ENCODE results near the gene CFAP410.
A peak's percentile ranks its signal among the peaks of the same experiment; 100 is the strongest.

The CFAP410 gene

GRCh38 chr21:44322621-44323325 is 16.4 kb downstream of the CFAP410 start:
- Histone ChIP-seq H3K27me3 (ENCODE audit: control insufficient read depth, insufficient read depth, low read length) (no peaks in the 10 kb centered on the region), H3K4me3 (ENCODE audit: low read depth, low read length) (no peak overlapping the region), H3K9me3 (ENCODE audit: control insufficient read depth, insufficient read depth, low read depth, low read length) (no peaks in the 10 kb centered on the region), H3K4me1 (ENCODE audit: control insufficient read depth, insufficient read depth, low read length) (no peaks in the 10 kb centered on the region), H3K36me3 (ENCODE audit: control insufficient read depth, insufficient read depth, low read length) (peaks cover 81% of the 10 kb centered on the region), H3K27ac (ENCODE audit: low read depth, low read length) (no peak overlapping the region), H3K9ac (ENCODE audit: low read length) (no peak overlapping the region)

DNA sequence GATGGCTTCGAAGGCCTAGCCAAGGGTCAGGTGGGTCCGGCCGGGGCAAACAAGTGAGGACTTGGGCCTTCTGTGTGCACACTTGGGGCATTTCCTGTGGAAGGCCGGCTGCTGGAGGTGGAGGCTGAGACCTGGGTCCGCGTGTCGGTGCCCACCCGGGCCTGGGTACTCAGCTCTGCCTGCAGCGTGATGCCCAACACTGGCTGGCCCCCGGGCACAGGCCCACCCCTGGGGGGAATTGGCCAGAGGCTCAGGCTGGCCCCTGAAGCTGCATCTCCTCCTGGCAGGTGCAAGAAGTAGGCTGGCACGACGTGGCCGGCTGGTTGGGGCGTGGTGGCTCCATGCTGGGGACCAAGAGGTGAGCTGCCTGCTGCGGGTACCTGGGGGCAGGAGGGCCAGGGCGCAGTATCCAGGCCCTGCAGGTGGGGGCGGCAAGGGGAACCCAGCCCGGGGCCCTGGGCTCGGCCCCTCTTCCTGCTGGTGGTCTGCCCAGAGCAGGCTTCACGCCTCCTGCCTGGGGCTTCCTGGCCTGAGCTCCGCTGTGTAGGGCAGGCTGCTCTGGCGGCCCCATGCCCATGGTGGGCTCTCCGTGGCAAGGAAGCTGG is 17.2 kb downstream of the CFAP410 start:
- H3K27me3 ChIP-seq (ENCODE audit: control insufficient read depth, insufficient read depth, low read length): no peaks in the 10 kb centered on the region
- peaks cover 85% of the 10 kb centered on the region for H3K36me3 ChIP-seq (ENCODE audit: control insufficient read depth, insufficient read depth, low read length)
- no peak overlapping the region for H3K4me3 ChIP-seq (ENCODE audit: low read depth, low read length)
- no peaks in the 10 kb centered on the region for H3K4me1 ChIP-seq (ENCODE audit: control insufficient read depth, insufficient read depth, low read length)
- H3K9me3 ChIP-seq (ENCODE audit: control insufficient read depth, insufficient read depth, low read depth, low read length): no peaks in the 10 kb centered on the region
- H3K27ac ChIP-seq (ENCODE audit: low read depth, low read length): no peak overlapping the region
- no peak overlapping the region for H3K9ac ChIP-seq (ENCODE audit: low read length)

- no peaks in the 10 kb centered on the region for H3K27me3 ChIP-seq (ENCODE audit: control insufficient read depth, insufficient read depth, low read length)
- H3K4me3 ChIP-seq (ENCODE audit: low read depth, low read length): no peak overlapping the region
- no peak overlapping the region for H3K9ac ChIP-seq (ENCODE audit: low read length)
- H3K36me3 ChIP-seq (ENCODE audit: control insufficient read depth, insufficient read depth, low read length): peaks cover 87% of the 10 kb centered on the region
- no peaks in the 10 kb centered on the region for H3K9me3 ChIP-seq (ENCODE audit: control insufficient read depth, insufficient read depth, low read depth, low read length)
- H3K4me1 ChIP-seq (ENCODE audit: control insufficient read depth, insufficient read depth, low read length): no peaks in the 10 kb centered on the region
- no peak overlapping the region for H3K27ac ChIP-seq (ENCODE audit: low read depth, low read length)
Measured at GRCh38 chr21:44320847-44321246, 18.3 kb downstream of the CFAP410 start.

- peaks cover 89% of the 10 kb centered on the region for H3K36me3 ChIP-seq (ENCODE audit: control insufficient read depth, insufficient read depth, low read length)
- no peak overlapping the region for H3K4me3 ChIP-seq (ENCODE audit: low read depth, low read length)
- H3K4me1 ChIP-seq (ENCODE audit: control insufficient read depth, insufficient read depth, low read length): no peaks in the 10 kb centered on the region
- H3K9ac ChIP-seq (ENCODE audit: low read length): no peak overlapping the region
- no peaks in the 10 kb centered on the region for H3K9me3 ChIP-seq (ENCODE audit: control insufficient read depth, insufficient read depth, low read depth, low read length)
- H3K27ac ChIP-seq (ENCODE audit: low read depth, low read length): no peak overlapping the region
- H3K27me3 ChIP-seq (ENCODE audit: control insufficient read depth, insufficient read depth, low read length): no peaks in the 10 kb centered on the region
Measured at GRCh38 chr21:44319407-44320065, 19.7 kb downstream of the CFAP410 start.

- Histone ChIP-seq H3K36me3 (ENCODE audit: control insufficient read depth, insufficient read depth, low read length) (peaks cover 87% of the 10 kb centered on the region), H3K4me1 (ENCODE audit: control insufficient read depth, insufficient read depth, low read length) (no peaks in the 10 kb centered on the region), H3K27ac (ENCODE audit: low read depth, low read length) (no peak overlapping the region), H3K9me3 (ENCODE audit: control insufficient read depth, insufficient read depth, low read depth, low read length) (no peaks in the 10 kb centered on the region), H3K9ac (ENCODE audit: low read length) (no peak overlapping the region), H3K4me3 (ENCODE audit: low read depth, low read length) (no peak overlapping the region), H3K27me3 (ENCODE audit: control insufficient read depth, insufficient read depth, low read length) (no peaks in the 10 kb centered on the region)
Measured at GRCh38 chr21:44318489-44319285, 20.5 kb downstream of the CFAP410 start.

GRCh38 chr21:44317871-44318270 is 21.3 kb downstream of the CFAP410 start:
- Histone ChIP-seq H3K27me3 (ENCODE audit: control insufficient read depth, insufficient read depth, low read length) (no peaks in the 10 kb centered on the region), H3K27ac (ENCODE audit: low read depth, low read length) (no peak overlapping the region), H3K36me3 (ENCODE audit: control insufficient read depth, insufficient read depth, low read length) (peaks cover 86% of the 10 kb centered on the region), H3K9me3 (ENCODE audit: control insufficient read depth, insufficient read depth, low read depth, low read length) (no peaks in the 10 kb centered on the region), H3K9ac (ENCODE audit: low read length) (no peak overlapping the region), H3K4me1 (ENCODE audit: control insufficient read depth, insufficient read depth, low read length) (no peaks in the 10 kb centered on the region), H3K4me3 (ENCODE audit: low read depth, low read length) (no peak overlapping the region)

- H3K27ac ChIP-seq (ENCODE audit: low read depth, low read length): no peak overlapping the region
- H3K36me3 ChIP-seq (ENCODE audit: control insufficient read depth, insufficient read depth, low read length): peaks cover 86% of the 10 kb centered on the region
- no peaks in the 10 kb centered on the region for H3K4me1 ChIP-seq (ENCODE audit: control insufficient read depth, insufficient read depth, low read length)
- no peak overlapping the region for H3K9ac ChIP-seq (ENCODE audit: low read length)
- H3K4me3 ChIP-seq (ENCODE audit: low read depth, low read length): no peak overlapping the region
- no peaks in the 10 kb centered on the region for H3K9me3 ChIP-seq (ENCODE audit: control insufficient read depth, insufficient read depth, low read depth, low read length)
- no peaks in the 10 kb centered on the region for H3K27me3 ChIP-seq (ENCODE audit: control insufficient read depth, insufficient read depth, low read length)
Measured at GRCh38 chr21:44317241-44317782, 21.9 kb downstream of the CFAP410 start.

DNA sequence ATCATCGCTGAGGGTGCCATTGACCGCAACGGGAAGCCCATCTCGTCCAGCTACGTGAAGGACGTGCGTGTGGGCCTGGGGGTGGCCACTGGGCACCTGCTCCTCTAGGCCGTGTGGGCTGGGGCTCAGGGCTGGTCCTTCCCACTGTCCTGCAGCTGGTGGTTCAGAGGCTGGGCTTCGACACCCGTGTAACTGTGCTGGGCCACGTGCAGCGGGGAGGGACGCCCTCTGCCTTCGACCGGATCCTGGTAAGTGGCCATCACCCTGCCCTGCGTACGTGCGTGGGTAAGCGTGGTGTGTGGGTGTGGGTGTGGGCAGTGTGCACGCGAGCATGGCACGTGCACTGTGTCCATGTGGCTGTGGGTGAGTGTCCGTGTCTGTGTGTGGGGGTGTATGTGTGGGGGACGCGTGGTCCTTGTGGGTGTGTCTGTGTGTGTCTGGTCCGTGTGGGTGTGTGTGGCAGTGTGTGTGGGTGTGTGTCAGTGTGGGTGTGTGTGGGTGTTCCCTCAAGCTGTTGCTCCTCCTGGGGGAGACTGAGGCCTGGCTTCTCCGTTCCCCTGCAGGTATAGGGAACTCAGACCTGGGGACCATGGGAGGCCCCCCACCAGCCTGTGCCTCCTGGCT is 22.8 kb downstream of the CFAP410 start:
- H3K36me3 ChIP-seq (ENCODE audit: control insufficient read depth, insufficient read depth, low read length): peaks cover 88% of the 10 kb centered on the region
- H3K9me3 ChIP-seq (ENCODE audit: control insufficient read depth, insufficient read depth, low read depth, low read length): no peaks in the 10 kb centered on the region
- H3K27ac ChIP-seq (ENCODE audit: low read depth, low read length): peak overlapping the region; percentile 77
- H3K4me1 ChIP-seq (ENCODE audit: control insufficient read depth, insufficient read depth, low read length): no peaks in the 10 kb centered on the region
- no peak overlapping the region for H3K4me3 ChIP-seq (ENCODE audit: low read depth, low read length)
- no peak overlapping the region for H3K9ac ChIP-seq (ENCODE audit: low read length)
- no peaks in the 10 kb centered on the region for H3K27me3 ChIP-seq (ENCODE audit: control insufficient read depth, insufficient read depth, low read length)

GRCh38 chr21:44315691-44316203 is 23.4 kb downstream of the CFAP410 start:
- Histone ChIP-seq H3K4me3 (ENCODE audit: low read depth, low read length) (no peak overlapping the region), H3K4me1 (ENCODE audit: control insufficient read depth, insufficient read depth, low read length) (no peaks in the 10 kb centered on the region), H3K27me3 (ENCODE audit: control insufficient read depth, insufficient read depth, low read length) (no peaks in the 10 kb centered on the region), H3K36me3 (ENCODE audit: control insufficient read depth, insufficient read depth, low read length) (peaks cover 92% of the 10 kb centered on the region), H3K9ac (ENCODE audit: low read length) (no peak overlapping the region), H3K9me3 (ENCODE audit: control insufficient read depth, insufficient read depth, low read depth, low read length) (no peaks in the 10 kb centered on the region), H3K27ac (ENCODE audit: low read depth, low read length) (peak overlapping the region; percentile 77)

DNA sequence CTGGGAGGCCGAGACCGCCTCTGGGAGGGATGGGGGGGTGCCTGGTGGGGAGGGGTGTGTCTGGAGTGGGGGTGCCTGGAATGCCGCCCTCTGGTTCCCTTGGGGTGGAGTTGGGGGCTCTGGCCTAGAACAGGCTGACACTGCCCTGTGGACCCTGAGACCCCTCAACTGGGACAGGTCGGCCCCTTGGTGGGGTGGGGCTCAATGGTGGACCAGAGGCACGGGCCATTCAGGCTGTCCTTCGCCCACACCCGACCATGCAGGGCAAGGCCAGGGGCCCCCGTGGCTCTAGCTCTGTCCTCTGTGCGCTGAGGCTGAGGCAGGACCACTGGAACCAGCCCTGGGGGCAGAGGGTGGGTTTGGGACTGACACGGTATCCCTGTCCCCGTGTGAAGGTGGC is 24.6 kb downstream of the CFAP410 start:
- Histone ChIP-seq H3K27me3 (ENCODE audit: control insufficient read depth, insufficient read depth, low read length) (no peaks in the 10 kb centered on the region), H3K36me3 (ENCODE audit: control insufficient read depth, insufficient read depth, low read length) (peaks cover 92% of the 10 kb centered on the region), H3K27ac (ENCODE audit: low read depth, low read length) (no peak overlapping the region), H3K9me3 (ENCODE audit: control insufficient read depth, insufficient read depth, low read depth, low read length) (no peaks in the 10 kb centered on the region), H3K4me1 (ENCODE audit: control insufficient read depth, insufficient read depth, low read length) (no peaks in the 10 kb centered on the region), H3K4me3 (ENCODE audit: low read depth, low read length) (no peak overlapping the region), H3K9ac (ENCODE audit: low read length) (no peak overlapping the region)
